Measurements from ENCODE around the gene CCAR1.
"Not testable (repeated sequence)": the region's sequence is repeated elsewhere in the genome, so short reads cannot be mapped to it uniquely, and the experiment has no call there.

CCAR1 gene

GRCh38 chr10:68720793-68721672 lies at the start of gene CCAR1:
CCAR1 (plus strand) TSS chr10:68721239; CDS start chr10:68722505, 1,266 bp downstream.
- DNase-seq: peak; percentile 98 to 99 (median 99)

GRCh38 chr10:68684413-68684812 lies 36.6 kb upstream of the CCAR1 start:
- DNase-seq: no peak

- DNase-seq: no peak
Measured at GRCh38 chr10:68696018-68696417, 25.0 kb upstream of the CCAR1 start.

GRCh38 chr10:68697106-68697505 lies 23.9 kb upstream of the CCAR1 start:
- DNase-seq: no peak

GRCh38 chr10:68700197-68700596 lies 20.8 kb upstream of the CCAR1 start:
- no peak for DNase-seq

- DNase-seq: no peak
Measured at GRCh38 chr10:68705548-68705947, 15.5 kb upstream of the CCAR1 start.

- DNase-seq: not testable (repeated sequence)
Measured at GRCh38 chr10:68708987-68709386, 12.1 kb upstream of the CCAR1 start.

- DNase-seq: not testable (repeated sequence)
Measured at GRCh38 chr10:68713065-68713464, 8.0 kb upstream of the CCAR1 start.

- DNase-seq: no peak
Measured at GRCh38 chr10:68717435-68717834, 3.6 kb upstream of the CCAR1 start.

GRCh38 chr10:68721673-68722335 lies 765 bp downstream of the CCAR1 start:
- peak; percentile 7 to 56 (median 23) for DNase-seq

GRCh38 chr10:68725016-68725415 lies 4.0 kb downstream of the CCAR1 start:
- no peak for DNase-seq

GRCh38 chr10:68727146-68727545 lies 6.1 kb downstream of the CCAR1 start:
- DNase-seq: no peak

- DNase-seq: no peak
Measured at GRCh38 chr10:68732651-68733050, 11.6 kb downstream of the CCAR1 start.

- DNase-seq: no peak
Measured at GRCh38 chr10:68734349-68734748, 13.3 kb downstream of the CCAR1 start.

- DNase-seq: no peak
Measured at GRCh38 chr10:68735119-68735518, 14.1 kb downstream of the CCAR1 start.

GRCh38 chr10:68735739-68736138 lies 14.7 kb downstream of the CCAR1 start:
- DNase-seq: not testable (repeated sequence)

- DNase-seq: not testable (repeated sequence)
Measured at GRCh38 chr10:68740676-68741075, 19.6 kb downstream of the CCAR1 start.

- no peak for DNase-seq
Measured at GRCh38 chr10:68742397-68742796, 21.4 kb downstream of the CCAR1 start.

- DNase-seq: peak in 2 of 3 donors; percentile 3 to 20
Measured at GRCh38 chr10:68752711-68753350, 31.8 kb downstream of the CCAR1 start.

GRCh38 chr10:68756246-68756645 lies 35.2 kb downstream of the CCAR1 start:
- DNase-seq: no peak

GRCh38 chr10:68756766-68757165 lies 35.7 kb downstream of the CCAR1 start:
- no peak for DNase-seq

- DNase-seq: no peak
Measured at GRCh38 chr10:68759223-68759863, 38.3 kb downstream of the CCAR1 start.

- no peak for DNase-seq
Measured at GRCh38 chr10:68759967-68760366, 38.9 kb downstream of the CCAR1 start.

All from suppressor macrophage treated with lipopolysaccharide for 1 hour (primary cell).